A172 (cell line): Measurements from ENCODE around the gene ATP5F1D. TPM values are rescaled to one million over a fixed set of nuclear protein-coding genes. Genes with fewer than 3 reads are reported as not detected.
"Not testable (repeated sequence)": the region's sequence is repeated elsewhere in the genome, so short reads cannot be mapped to it uniquely, and the experiment has no call there.

Experiments used
- DNase-seq: peaks from one replicate; pipeline ENCODE4 v3.0.0-alpha.2; 2015; ENCODE audit warnings: low spot score
- total RNA-seq: library from RNA; depleted of rRNA; stranded (reverse); fragments of >200 nt; shearing (Covaris generic); gene quantifications from 2 replicates; pipeline ENCODE4 v1.2.3, GENCODE V29; 2014

Gene ATP5F1D
- total RNA-seq, 1 experiment from 2014 or later = 78.9 TPM

GRCh38 chr19:1246265-1247087, 4.9 kb downstream of the ATP5F1D start:
- DNase-seq = not testable (repeated sequence)

- DNase-seq = no peak
These were observed 6.2 kb downstream of the ATP5F1D start for GRCh38 chr19:1247748-1248138.

GRCh38 chr19:1248139-1248785, 6.7 kb downstream of the ATP5F1D start, which contains the start of gene MIDN:
MIDN (plus strand) TSS chr19:1248583; CDS start chr19:1250297, 1,714 bp downstream.
- DNase-seq = peak; percentile 95

- no peak for DNase-seq
These were observed 7.3 kb downstream of the ATP5F1D start for GRCh38 chr19:1248786-1249297.

- DNase-seq = peak; percentile 97
These were observed 7.9 kb downstream of the ATP5F1D start for GRCh38 chr19:1249298-1249989.

- no peak for DNase-seq
These were observed 8.5 kb downstream of the ATP5F1D start for GRCh38 chr19:1249990-1250436.

- DNase-seq = peak; percentile 54
These were observed 9.1 kb downstream of the ATP5F1D start for GRCh38 chr19:1250437-1251260.

- peak; percentile 64 for DNase-seq
These were observed 10.0 kb downstream of the ATP5F1D start for GRCh38 chr19:1251330-1252220.

- peak; percentile 87 for DNase-seq
These were observed 10.8 kb downstream of the ATP5F1D start for GRCh38 chr19:1252221-1252820.

GRCh38 chr19:1252821-1253513, 11.4 kb downstream of the ATP5F1D start:
- DNase-seq = peak; percentile 96

- DNase-seq = no peak
These were observed 12.0 kb downstream of the ATP5F1D start for GRCh38 chr19:1253514-1254080.

GRCh38 chr19:1254081-1254527, 12.6 kb downstream of the ATP5F1D start:
- DNase-seq = no peak

GRCh38 chr19:1254530-1255185, 13.1 kb downstream of the ATP5F1D start:
- DNase-seq = no peak

GRCh38 chr19:1255186-1256161, 13.9 kb downstream of the ATP5F1D start:
- DNase-seq = no peak

GRCh38 chr19:1256646-1257474, 15.3 kb downstream of the ATP5F1D start:
- no peak for DNase-seq
